ENCODE data around the gene DAW1. TPM values are rescaled to one million over a fixed set of nuclear protein-coding genes. Genes with fewer than 3 reads are reported as not detected.

Gene DAW1
- total and polyA plus RNA-seq, 2 of the 4 experiments (the other 2 are of a cell fraction): 0.86 to 1.4 TPM

- no CpG with 5 or more reads among the region's 2 CpGs for WGBS, 2 experiments (ENCODE audit: extremely low coverage in 2 of 2, insufficient read length in 1 of 2)
- H4K91ac ChIP-seq (ENCODE audit: insufficient read depth, low read depth, low read length): no peak overlapping the region
- H3K27me3 ChIP-seq (ENCODE audit: control insufficient read depth, insufficient read depth, low read length): no peaks in the 10 kb centered on the region
- no peak overlapping the region for H3K18ac ChIP-seq (ENCODE audit: low read depth, low read length)
- no peak for DNase-seq
- no peak overlapping the region for H3K14ac ChIP-seq (replicated peaks; ENCODE audit: low read depth, low read length)
- peaks cover 5% of the 10 kb centered on the region for H3K9me1 ChIP-seq (ENCODE audit: insufficient read depth, low read length)
- no peak for ATAC-seq (ENCODE audit: low read depth)
- H4K5ac ChIP-seq (ENCODE audit: low read depth, low read length): no peak overlapping the region
- no peaks in the 10 kb centered on the region for H4K20me1 ChIP-seq (ENCODE audit: insufficient read depth, low read length)
- H3K4me1 ChIP-seq (ENCODE audit: control insufficient read depth, insufficient read depth, low read length): peaks cover under 1% of the 10 kb centered on the region; the same call in 1 of the 2 replicates
- no peak overlapping the region for H3K4me3 ChIP-seq (ENCODE audit: insufficient read depth, low read depth, low read length)
- no peak overlapping the region for H3K4ac ChIP-seq (ENCODE audit: low read depth, low read length)
- H2BK5ac ChIP-seq (ENCODE audit: low read depth, low read length, poor library complexity, severe bottlenecking): no peak overlapping the region
- H3K79me1 ChIP-seq (ENCODE audit: low read depth in 1 of 2, low read length in 2 of 2): no peaks in the 10 kb centered on the region
- no peak overlapping the region for H2BK120ac ChIP-seq (ENCODE audit: low read depth, low read length)
- H2BK15ac ChIP-seq (ENCODE audit: low read depth, low read length): no peak overlapping the region
- H3K23ac ChIP-seq (ENCODE audit: low read depth, low read length): no peak overlapping the region
- no peak overlapping the region for H3K27ac ChIP-seq (ENCODE audit: insufficient read depth, low read length)
- no peak overlapping the region for H4K8ac ChIP-seq (ENCODE audit: low read depth in 2 of 2, low read length in 2 of 2)
- no peak overlapping the region for H2BK20ac ChIP-seq (ENCODE audit: low read depth, low read length)
- in situ Hi-C loops (cut with MboI; ENCODE audit: low sequenced_read_pairs) (no loop called here), intact Hi-C loops (cut with micrococcal nuclease) (no loop called here), dilution Hi-C loops (cut with HindIII; ENCODE audit: low sequenced_read_pairs, unreplicated experiment) (no loop called here)
- POLR2A ChIA-PET (ENCODE audit: unreplicated experiment): no interaction called here
- CTCF ChIA-PET: interaction anchor here (1.0 kb wide), 1 partner anchor 8 kb away, joined by 3 read pairs; no protein-coding TSS in a partner anchor
- H3K56ac ChIP-seq (ENCODE audit: extremely low read depth, insufficient read depth, low read length): no peak overlapping the region
- H3K9me3 ChIP-seq (ENCODE audit: control insufficient read depth, insufficient read depth, low read length): no peaks in the 10 kb centered on the region
- no TSS peak for BruUV-seq (replicated peaks)
- no peak for TF ChIP-seq CEBPB (IDR thresholded peaks at IDR 0.05; ENCODE audit: low read depth, low read length)
- TF ChIP-seq ELK1 (IDR thresholded peaks at IDR 0.05; ENCODE audit: borderline replicate concordance, low read depth, low read length): no peak
- no peak for TF ChIP-seq RAD21 (IDR thresholded peaks at IDR 0.05; ENCODE audit: low read length)
- TF ChIP-seq USF2 (IDR thresholded peaks at IDR 0.05; ENCODE audit: low read depth, low read length): no peak
- TF ChIP-seq CTCF (conservative IDR thresholded peaks at IDR 0.05; ENCODE audit: low read depth, low read length): no peak
- TF ChIP-seq NFE2L2 (IDR thresholded peaks at IDR 0.05; ENCODE audit: low read depth, low read length): no peak
- no peak for TF ChIP-seq MXI1 (IDR thresholded peaks at IDR 0.05; ENCODE audit: borderline replicate concordance, low read depth, low read length)
- TF ChIP-seq RCOR1 (IDR thresholded peaks at IDR 0.05; ENCODE audit: insufficient replicate concordance, low read length): no peak
- TF ChIP-seq CHD1 (IDR thresholded peaks at IDR 0.05; ENCODE audit: low read depth, low read length): no peak
- TF ChIP-seq MAZ (IDR thresholded peaks at IDR 0.05; ENCODE audit: borderline replicate concordance, low read depth, low read length): no peak
- no peak for TF ChIP-seq FOS (IDR thresholded peaks at IDR 0.05; ENCODE audit: low read depth, low read length)
- TF ChIP-seq RFX5 (IDR thresholded peaks at IDR 0.05; ENCODE audit: low read depth, low read length): no peak
- TF ChIP-seq SMC3 (IDR thresholded peaks at IDR 0.05; ENCODE audit: low read depth, low read length): no peak
- no peak for TF ChIP-seq POLR2A (IDR thresholded peaks at IDR 0.05; ENCODE audit: low read depth, low read length)
- TF ChIP-seq MAFK (IDR thresholded peaks at IDR 0.05; ENCODE audit: low read depth, low read length): no peak
- TF ChIP-seq BHLHE40 (IDR thresholded peaks at IDR 0.05; ENCODE audit: low read depth, low read length): no peak
- no peaks in the 10 kb centered on the region for H3K36me3 ChIP-seq (ENCODE audit: control insufficient read depth, insufficient read depth, low read length)
- H2AK9ac ChIP-seq (replicated peaks; ENCODE audit: low read depth, low read length, poor library complexity): no peak overlapping the region
- H3K4me2 ChIP-seq (ENCODE audit: low read depth, low read length): no peak overlapping the region
- no peak overlapping the region for H2AK5ac ChIP-seq (ENCODE audit: low read depth, low read length)
- H2AFZ ChIP-seq (replicated peaks; ENCODE audit: low read length, poor library complexity): no peak overlapping the region
- no peak overlapping the region for H3K9ac ChIP-seq (ENCODE audit: low read depth, low read length)
Measured at GRCh38 chr2:227823922-227824321, 47.5 kb upstream of the DAW1 start.

All from IMR-90 (cell line).